ENCODE data around the gene DOCK4.

Gene DOCK4

DNA sequence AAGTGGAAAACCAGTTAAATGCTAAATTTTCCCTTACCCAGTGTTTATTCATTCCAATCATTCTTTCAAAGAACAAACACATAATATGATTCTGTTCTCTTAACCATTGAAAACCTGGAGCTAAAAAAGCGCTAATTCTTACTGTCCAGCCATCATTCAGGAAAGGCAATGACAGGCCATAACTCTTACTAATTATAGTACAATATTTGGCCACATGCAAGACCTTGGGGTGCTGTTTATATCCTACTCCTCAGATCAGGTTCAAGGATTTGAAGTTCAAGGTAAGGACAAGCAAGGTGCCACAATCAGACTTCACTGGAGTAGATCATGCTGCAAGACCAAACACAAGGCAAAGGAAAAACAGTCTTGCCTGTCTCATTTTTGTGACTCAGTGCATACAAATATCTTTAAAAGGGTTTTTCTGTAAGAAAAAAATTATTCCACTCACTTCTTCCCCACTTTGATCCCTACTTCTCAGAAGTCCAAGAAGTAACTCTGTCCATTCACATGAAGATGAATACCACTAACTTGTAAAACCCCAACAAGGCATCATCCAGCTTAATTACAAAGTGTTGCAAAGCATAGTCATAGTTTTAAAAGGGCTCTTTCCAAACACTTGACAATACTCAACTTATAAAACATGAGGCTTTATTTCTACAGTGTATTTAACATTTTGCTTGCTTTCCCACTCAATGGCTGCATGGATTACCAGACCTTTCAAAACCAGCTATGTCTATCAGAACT lies 153.0 kb downstream of the DOCK4 start:
- Histone ChIP-seq H3K36me3 (ENCODE audit: insufficient read depth) (no peaks in the 10 kb centered on the region), H3K9ac (no peak overlapping the region), H3K27me3 (ENCODE audit: insufficient read depth, low read depth) (no peaks in the 10 kb centered on the region), H2AFZ (ENCODE audit: low read depth) (no peak overlapping the region), H4K20me1 (ENCODE audit: insufficient read depth) (no peaks in the 10 kb centered on the region), H3K4me2 (no peak overlapping the region), H3K4me3 (IDR thresholded peaks at IDR 0.05; ENCODE audit: insufficient read depth, low read depth, low read length) (no peak overlapping the region), H3K79me2 (ENCODE audit: insufficient read depth, low read depth) (no peaks in the 10 kb centered on the region), H3K27ac (no peak overlapping the region), H3K4me1 (ENCODE audit: low read depth, poor library complexity, severe bottlenecking) (peaks cover 41% of the 10 kb centered on the region)
- TF ChIP-seq, protein P1, sequence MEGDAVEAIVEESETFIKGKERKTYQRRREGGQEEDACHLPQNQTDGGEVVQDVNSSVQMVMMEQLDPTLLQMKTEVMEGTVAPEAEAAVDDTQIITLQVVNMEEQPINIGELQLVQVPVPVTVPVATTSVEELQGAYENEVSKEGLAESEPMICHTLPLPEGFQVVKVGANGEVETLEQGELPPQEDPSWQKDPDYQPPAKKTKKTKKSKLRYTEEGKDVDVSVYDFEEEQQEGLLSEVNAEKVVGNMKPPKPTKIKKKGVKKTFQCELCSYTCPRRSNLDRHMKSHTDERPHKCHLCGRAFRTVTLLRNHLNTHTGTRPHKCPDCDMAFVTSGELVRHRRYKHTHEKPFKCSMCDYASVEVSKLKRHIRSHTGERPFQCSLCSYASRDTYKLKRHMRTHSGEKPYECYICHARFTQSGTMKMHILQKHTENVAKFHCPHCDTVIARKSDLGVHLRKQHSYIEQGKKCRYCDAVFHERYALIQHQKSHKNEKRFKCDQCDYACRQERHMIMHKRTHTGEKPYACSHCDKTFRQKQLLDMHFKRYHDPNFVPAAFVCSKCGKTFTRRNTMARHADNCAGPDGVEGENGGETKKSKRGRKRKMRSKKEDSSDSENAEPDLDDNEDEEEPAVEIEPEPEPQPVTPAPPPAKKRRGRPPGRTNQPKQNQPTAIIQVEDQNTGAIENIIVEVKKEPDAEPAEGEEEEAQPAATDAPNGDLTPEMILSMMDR (conservative IDR thresholded peaks at IDR 0.05; ENCODE audit: low read depth, low read length) = no peak

DNA sequence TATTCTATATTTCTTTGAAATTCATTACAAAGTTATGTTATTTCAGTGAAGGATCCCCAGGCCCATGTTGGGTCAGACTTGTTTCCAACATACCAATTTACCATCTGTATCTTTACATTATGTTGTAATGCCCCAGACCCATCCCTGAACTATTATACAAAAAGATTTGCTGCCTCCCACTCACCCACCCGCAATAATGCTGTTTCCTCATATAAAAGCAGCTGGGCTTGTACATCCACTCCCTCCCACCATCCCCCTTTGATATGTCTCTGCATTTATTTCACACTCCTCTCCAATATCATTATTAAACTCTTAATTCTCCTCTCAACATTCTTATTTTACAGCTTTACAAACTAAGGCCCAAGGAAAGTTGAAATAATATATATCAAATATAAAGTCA lies 153.7 kb downstream of the DOCK4 start:
- no peaks in the 10 kb centered on the region for H3K36me3 ChIP-seq (ENCODE audit: insufficient read depth)

DNA sequence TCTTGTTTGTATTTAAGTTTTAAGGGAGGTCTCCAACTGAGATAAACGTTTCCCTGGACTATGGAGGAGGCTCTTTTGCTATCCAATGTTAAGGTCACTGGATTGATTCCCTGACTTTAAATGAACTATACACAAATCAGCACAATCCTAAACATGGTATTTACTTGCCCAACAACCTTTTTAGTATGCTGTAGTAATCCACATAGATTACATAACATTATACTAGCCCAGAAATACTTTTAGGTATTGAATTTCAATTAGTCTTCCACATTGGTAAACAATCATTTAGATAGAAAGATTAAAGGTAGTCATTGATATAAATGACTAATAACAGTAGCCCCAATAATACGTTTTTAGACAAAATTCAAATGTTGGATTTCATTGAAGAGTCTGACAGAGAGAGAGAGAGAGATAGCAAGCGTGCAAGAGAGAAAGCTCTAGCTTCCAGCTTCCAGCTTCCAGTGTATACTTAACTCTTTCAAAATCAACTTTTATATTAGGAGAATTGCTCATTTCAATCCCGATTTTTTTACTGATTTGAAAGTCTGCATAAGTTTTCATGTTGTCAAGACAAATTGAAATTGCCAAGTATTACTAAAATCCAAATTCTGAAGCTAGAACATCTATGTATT lies 155.8 kb downstream of the DOCK4 start:
- no peak overlapping the region for H3K4me2 ChIP-seq
- H3K79me2 ChIP-seq (ENCODE audit: insufficient read depth, low read depth) = no peaks in the 10 kb centered on the region
- H3K27ac ChIP-seq = no peak overlapping the region
- H4K20me1 ChIP-seq (ENCODE audit: insufficient read depth) = no peaks in the 10 kb centered on the region
- no peak overlapping the region for H2AFZ ChIP-seq (ENCODE audit: low read depth)
- no peak overlapping the region for H3K9ac ChIP-seq
- TF ChIP-seq, protein P1 (conservative IDR thresholded peaks at IDR 0.05; ENCODE audit: low read depth, low read length) = no peak
- peaks cover 13% of the 10 kb centered on the region for H3K4me1 ChIP-seq (ENCODE audit: low read depth, poor library complexity, severe bottlenecking)
- no peaks in the 10 kb centered on the region for H3K27me3 ChIP-seq (ENCODE audit: insufficient read depth, low read depth)
- H3K4me3 ChIP-seq (IDR thresholded peaks at IDR 0.05; ENCODE audit: insufficient read depth, low read depth, low read length) = no peak overlapping the region
- H3K36me3 ChIP-seq (ENCODE audit: insufficient read depth) = no peaks in the 10 kb centered on the region

More for the DNA sequence above, 153.7 kb downstream of the DOCK4 start:
- H4K20me1 ChIP-seq (ENCODE audit: insufficient read depth) = no peaks in the 10 kb centered on the region
- no peak overlapping the region for H3K27ac ChIP-seq
- no peak overlapping the region for H3K4me3 ChIP-seq (IDR thresholded peaks at IDR 0.05; ENCODE audit: insufficient read depth, low read depth, low read length)
- no peaks in the 10 kb centered on the region for H3K79me2 ChIP-seq (ENCODE audit: insufficient read depth, low read depth)
- H3K4me2 ChIP-seq = no peak overlapping the region
- H3K27me3 ChIP-seq (ENCODE audit: insufficient read depth, low read depth) = no peaks in the 10 kb centered on the region
- no peak overlapping the region for H3K9ac ChIP-seq
- TF ChIP-seq, protein P1 (conservative IDR thresholded peaks at IDR 0.05; ENCODE audit: low read depth, low read length) = no peak
- peaks cover 35% of the 10 kb centered on the region for H3K4me1 ChIP-seq (ENCODE audit: low read depth, poor library complexity, severe bottlenecking)
- no peak overlapping the region for H2AFZ ChIP-seq (ENCODE audit: low read depth)

DNA sequence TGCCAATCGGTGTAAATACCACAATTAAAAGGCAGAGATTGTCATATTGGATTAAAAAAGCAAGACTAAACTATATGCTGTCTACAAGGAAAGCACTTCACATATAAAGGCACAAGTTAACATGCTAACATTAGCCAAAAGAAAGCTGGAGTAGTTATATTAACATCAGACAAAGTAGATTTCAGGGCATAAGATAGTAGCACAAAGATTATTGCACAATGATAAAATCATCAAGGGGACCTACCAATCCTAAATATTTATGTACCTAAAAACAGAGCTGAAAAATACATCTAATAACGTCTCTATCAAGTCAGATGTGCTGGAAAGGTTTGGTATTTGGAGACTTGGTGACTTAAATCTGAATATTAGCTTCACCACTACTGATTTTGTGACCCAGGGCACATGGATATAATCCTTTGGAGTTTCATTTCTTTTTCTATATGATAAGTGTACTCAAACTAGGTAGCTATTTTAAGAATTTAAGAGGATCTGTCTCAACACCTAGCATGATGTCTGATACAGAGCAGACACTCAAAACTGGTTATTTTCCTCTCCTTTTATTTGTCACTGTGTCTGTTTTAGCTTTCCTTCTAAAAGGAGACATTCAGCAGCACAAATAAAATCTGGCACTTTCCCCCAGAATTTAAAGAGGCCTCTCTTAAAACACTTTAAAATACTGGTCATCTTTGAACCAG lies 156.5 kb downstream of the DOCK4 start:
- Histone ChIP-seq H3K27ac (no peak overlapping the region), H3K4me1 (ENCODE audit: low read depth, poor library complexity, severe bottlenecking) (peaks cover 7% of the 10 kb centered on the region), H3K27me3 (ENCODE audit: insufficient read depth, low read depth) (no peaks in the 10 kb centered on the region), H3K4me3 (IDR thresholded peaks at IDR 0.05; ENCODE audit: insufficient read depth, low read depth, low read length) (no peak overlapping the region), H3K36me3 (ENCODE audit: insufficient read depth) (no peaks in the 10 kb centered on the region), H3K4me2 (no peak overlapping the region), H3K79me2 (ENCODE audit: insufficient read depth, low read depth) (no peaks in the 10 kb centered on the region), H2AFZ (ENCODE audit: low read depth) (no peak overlapping the region), H3K9ac (no peak overlapping the region), H4K20me1 (ENCODE audit: insufficient read depth) (no peaks in the 10 kb centered on the region)
- TF ChIP-seq, protein P1 (conservative IDR thresholded peaks at IDR 0.05; ENCODE audit: low read depth, low read length) = no peak

All from KMS-11 (cell line).